Measurements from ENCODE around the gene DENND1A.
"Not testable (repeated sequence)": the region's sequence is repeated elsewhere in the genome, so short reads cannot be mapped to it uniquely, and the experiment has no call there.

Gene DENND1A

DNA sequence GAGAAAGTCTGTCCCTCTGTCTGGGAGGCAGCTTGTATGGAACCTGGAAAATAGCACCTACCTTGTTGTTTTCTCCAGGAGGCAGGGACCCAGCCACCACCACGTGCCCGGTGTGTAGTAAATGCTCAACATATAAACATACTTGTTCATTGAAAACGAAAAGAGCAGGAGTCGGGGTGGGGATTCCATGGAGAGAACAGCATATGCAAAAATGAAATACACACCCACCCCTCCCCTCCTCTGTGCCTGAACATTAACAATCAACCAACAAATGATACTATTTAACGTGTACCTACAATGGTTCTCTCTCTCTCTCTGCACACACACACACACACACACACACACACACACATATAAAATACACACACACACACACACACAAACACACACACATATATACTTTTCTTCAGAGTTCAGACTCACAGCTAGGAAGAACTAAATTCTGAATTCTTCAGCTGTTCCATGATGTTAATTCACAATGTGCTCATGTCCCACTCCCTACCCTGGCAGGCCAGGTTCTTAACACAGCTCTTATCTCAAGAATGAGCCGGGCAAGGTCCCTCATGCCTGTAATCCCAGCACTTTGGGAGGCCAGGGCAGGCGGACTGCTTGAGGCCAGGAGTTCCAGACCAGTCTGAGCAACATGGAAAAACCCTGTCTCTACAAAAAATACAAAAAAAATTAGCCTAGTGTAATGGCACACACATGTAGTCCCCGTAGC, 16.3 kb upstream of the DENND1A start:
- DNase-seq (ENCODE audit: low read depth, low spot score), result no peak

DNA sequence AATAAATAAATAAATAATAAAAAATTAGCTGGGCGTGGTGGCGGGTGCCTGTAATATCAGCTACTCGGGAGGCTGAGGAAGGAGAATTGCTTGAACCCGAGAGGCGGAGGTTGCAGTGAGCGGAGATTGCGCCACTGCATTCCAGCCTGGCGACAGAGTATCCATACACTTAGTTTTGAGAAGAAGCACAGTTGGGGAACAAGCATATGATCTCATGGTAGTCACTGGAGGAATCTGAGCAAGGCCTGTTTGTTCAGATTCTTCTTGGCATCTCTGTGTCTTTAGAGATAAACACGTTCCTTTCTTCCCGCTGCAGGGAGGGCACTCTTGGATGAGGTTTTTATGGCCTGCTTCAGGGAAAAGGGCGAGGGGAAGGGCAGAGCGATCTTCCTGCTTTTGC, 15.6 kb upstream of the DENND1A start:
- DNase-seq (ENCODE audit: low read depth, low spot score), result no peak

DNA sequence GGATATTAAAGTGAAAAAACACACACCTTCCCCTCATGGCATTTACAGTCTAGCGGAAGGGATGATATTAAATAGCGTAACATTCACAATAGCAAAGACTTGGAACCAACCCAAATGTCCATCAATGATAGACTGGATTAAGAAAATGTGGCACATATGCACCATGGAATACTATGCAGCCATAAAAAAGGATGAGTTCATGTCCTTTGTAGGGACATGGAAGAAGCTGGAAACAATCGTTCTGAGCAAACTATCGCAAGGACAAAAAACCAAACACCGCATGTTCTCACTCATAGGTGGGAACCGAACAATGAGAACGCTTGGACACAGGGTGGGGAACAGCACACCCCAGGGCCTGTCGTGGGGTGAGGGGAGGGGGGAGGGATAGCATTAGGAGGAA, 14.5 kb upstream of the DENND1A start:
- DNase-seq (ENCODE audit: low read depth, low spot score), result not testable (repeated sequence)

DNA sequence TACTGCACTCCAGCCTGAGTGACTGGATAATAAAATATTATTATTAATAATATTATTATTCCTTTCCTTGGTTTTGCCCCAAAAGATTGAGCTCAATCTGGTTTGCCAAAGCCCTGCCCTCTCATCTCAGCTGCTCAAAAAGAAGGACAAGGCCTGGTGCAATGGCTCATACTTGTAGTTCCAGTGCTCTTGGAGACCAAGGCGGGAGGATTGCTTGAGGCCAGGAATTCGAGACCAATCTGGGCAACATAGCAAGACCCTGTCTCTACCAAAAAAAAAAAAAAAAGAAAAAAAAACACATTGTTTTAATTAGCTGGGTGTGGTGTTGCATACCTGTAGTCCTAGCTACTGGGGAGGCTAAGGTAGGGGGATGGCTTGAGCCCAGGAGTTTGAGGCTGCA, 13.7 kb upstream of the DENND1A start:
- no peak for DNase-seq (ENCODE audit: low read depth, low spot score)

DNA sequence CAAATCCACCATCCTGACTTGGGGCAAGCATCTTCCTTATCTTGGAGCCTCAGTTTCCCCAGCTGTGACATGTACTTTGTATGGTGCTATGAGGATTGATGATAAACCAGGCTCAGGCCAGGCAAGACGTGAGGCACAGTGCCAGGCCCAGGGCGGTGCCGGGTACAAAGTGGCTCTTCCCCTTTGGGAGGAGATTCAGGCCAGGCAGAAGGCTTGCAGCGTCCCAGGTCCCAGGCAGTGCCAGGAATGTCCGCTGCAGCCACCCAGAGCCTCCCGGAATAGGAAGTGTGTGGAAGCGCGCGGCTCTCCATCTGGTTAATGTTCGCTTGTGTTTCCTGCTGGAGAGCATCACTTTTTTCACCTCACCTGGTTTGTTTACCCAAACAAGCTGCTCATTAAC, 12.6 kb upstream of the DENND1A start:
- DNase-seq (ENCODE audit: low read depth, low spot score), result no peak

DNA sequence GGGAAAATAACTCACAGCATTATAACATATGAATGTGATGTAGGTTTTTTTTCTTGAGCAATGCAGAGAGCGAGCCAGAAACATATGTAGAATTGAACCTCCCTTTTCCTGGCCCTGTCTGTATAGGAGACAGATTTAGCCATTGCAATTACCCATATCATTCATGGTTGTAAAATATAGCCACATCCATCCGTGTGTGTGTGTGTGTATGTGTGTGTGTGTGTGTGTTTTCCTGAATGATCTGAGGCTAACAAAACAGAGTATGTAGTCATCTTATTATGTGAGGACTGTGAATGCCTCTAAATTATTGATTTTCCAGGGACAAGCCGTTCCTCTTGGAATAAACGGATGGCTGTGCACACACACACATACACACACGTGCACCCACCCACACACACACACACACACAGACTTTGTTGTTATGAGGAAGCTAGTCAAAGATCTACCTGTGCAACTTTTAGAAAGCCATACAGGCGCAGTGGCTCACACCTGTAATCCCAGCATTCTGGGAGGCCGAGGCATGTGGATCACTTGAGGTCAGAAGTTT, 11.7 kb upstream of the DENND1A start:
- no peak for DNase-seq (ENCODE audit: low read depth, low spot score)

DNA sequence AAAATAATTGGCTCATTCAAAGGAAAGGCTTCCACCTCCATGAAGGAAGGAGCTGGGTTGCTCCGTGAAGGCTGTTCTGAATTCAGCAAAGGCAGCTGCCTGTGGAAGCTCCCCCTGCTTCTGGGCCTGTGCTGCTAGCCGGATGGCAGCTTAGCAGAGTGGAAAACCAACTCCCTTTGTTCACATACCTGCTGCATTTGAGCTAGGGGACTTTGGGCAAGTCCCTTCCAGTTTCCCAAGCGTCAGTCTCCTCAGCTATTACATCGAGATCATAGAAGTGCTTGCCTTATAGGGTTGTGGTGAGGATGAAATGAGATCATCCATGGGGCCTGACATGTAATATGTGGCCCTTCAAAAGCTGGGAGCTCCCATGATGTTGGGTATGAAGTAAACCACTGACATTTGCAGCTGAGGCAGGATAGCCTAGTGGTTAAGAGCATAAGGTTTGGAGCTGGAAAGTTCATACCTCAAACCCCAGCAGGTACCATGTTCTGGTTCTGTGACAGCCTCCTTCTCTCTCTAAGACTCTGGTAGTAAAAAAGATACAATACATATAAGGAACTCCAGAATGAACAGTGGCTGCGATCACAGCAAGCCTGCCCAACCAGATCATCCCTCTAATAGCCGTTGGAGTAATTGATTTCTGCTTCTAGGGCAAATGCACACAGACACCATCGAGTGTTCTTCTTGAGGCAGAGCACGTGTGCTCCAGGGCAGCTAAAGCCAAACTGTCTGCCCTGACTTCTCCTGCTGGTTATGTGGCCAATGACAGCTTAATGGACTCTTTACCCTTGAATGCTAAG, 11.0 kb upstream of the DENND1A start:
- no peak for DNase-seq (ENCODE audit: low read depth, low spot score)

DNA sequence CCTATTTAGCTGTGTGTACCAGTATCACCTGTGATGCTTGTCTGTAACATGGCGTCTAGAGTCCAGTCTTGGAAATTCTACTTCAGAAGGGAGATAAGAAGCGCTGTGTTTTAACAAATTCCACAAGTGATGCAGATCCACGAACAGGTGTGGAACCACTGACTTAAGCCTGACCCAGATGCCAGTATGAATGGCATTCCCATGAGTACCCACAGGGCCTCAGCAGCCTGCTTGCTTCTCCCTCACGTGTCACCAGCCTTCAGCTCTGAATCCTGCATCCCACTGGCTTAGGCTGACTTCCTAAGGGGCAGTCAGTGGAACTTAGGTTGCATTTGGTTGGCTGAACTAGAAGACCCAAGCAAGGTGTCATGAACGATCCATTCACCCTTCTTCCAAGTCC, 8.5 kb upstream of the DENND1A start:
- DNase-seq (ENCODE audit: low read depth, low spot score), result no peak

DNA sequence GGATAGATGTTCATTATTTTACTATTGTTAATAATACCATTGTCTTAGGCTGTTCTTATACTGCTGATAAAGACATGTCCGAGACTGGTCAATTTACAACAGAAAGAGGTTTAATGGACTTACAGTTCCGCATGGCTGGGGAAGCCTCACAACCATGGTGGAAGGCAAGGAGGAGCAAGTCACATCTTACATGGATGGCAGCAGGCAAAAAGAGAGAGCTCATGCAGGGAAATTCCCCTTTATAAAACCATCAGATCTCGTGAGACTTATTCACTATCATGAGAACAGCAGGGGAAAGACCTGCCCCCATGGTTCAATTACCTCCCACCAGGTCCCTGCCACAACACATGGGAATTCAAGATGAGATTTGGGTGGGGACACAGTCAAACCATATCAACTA, 6.6 kb upstream of the DENND1A start:
- not testable (repeated sequence) for DNase-seq (ENCODE audit: low read depth, low spot score)

DNA sequence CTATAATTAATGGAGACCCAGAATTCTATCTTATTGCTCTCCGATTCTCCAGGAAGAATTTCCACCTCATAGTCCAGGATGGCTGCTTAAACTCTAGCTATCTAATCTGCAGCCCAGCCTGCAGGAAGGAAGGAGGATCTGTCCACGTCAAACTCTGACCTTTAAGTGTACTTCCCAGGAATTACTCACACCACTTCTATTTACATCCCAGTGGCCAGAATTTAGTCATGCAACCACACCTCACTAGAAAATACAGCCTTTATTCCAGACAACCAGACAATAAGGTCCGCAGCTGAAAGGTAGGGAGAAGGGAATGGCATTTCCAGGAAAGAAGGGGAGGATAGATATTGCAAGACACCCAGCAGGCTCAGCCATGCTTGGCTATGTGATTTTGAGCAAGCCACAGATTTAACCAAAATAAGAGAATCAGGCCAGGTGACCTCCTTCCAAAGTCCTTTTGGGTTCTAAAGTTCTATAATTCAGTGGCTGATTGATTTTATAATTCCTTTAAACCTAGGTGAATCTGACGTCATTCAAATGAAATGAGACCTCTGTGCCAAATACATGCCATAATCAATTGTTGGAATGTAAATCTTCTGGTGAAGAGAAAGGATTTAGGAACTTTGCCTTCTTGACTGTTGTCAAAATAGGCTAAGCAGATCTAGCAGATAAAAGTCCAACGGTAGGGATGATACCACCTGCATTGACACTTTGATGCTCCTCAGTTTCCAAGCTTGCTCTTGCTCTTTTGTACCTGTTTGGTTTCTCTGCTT, 3.7 kb upstream of the DENND1A start:
- no peak for DNase-seq (ENCODE audit: low read depth, low spot score)

DNA sequence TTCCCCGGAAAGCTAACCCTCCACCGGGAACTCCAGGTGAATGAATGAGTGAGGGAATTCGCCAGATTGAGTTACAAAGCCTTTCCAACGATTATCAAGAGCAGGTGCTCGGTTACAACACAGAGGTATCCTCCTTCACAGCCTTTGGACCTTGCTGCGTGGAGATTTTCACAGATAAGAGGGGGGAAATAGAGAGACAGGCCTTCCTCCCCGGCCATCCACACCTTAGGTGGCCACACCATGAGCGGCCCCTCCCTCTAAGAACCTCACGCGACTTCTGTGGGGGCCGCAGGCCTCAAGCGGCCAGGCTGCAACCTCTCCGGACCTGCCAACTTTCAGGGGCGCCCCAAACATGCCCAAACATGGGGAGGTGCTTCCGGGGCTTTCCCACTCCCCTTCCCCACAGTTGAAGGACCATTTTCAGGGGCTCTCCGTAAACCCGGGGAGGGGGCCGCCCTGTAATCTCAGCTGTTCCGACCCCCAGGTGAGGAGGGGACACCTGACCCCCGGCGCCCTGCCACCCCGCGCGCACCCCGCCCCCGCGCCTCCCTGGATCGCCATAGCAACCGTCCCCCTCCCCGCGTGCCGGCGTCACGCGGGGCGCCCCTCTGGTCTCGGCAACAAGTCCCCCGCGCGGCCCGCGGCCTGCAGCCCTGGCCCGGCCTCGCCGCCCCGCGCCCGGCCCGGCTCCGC, 603 bp downstream of the DENND1A start:
- DNase-seq (ENCODE audit: low read depth, low spot score), result no peak

DNA sequence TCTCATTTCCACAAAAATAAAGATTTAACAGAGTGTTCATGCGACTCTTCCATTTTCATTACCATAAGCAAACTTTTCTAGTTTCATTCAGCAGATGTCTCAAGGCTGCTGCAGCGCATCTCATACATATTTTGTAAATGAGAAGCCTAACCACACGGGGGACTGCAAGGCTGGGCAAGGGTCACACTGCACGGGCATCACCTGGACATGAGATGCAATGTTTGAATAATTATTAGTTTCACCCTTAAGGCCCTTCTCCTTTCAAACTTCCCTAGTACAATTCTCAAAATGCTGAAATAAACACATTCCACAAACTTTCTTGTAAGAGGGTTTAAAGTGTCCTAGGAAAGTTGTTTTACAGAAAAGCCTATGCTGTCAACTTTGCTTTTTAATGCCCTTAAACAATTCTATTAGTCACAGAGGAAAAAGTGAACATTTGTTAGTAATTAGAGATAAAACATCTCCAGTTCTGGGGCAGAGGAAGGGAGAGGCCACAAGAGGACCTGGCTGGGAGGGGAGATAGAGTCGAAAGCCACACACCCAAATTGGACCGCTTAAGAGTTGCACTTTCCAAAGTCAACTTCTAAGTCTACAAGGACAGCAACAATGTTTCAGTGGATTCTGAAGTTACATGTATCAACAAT, 1.3 kb downstream of the DENND1A start:
- DNase-seq (ENCODE audit: low read depth, low spot score), result no peak

DNA sequence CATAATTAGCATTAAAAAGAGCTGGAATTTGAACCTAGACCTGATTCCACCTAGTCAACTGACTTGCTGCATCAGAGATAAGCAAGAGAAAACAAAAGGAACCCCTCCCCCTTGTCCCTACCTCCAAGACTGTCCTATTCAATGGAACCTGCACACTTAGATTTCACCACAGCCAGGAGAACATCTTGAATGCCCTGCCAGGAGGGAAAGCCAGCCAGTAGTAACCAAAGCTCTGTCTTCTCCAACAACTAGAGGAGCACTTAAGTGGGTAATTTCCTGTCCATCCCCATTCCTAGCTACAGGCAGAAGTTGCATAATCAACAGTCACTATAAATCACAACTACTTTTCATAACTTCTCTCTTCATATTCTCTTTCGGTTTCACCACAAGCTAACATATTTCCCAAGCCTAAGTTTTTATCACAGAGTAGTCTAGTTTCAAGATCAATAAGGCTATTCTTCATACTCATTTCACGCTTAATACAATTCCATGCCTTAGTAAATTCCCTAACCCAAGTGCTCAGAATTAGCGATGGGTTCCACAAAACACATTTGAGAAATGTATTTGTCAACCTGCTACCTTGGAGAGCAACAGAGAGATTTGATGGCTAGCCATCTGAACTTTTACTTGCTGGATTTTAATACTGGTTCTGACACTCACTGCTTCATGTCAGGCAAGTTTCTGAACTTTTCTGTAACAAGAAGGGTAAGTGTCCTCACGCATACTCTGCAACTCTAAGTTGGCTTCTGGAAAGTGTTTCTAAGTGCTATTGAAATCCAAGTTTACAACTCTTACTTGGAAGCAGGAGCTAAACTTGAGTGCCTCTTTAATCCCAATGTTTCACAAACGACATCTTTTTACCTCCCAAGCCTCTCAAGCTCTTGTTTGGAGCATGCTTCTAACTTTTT, 2.0 kb downstream of the DENND1A start:
- no peak for DNase-seq (ENCODE audit: low read depth, low spot score)

DNA sequence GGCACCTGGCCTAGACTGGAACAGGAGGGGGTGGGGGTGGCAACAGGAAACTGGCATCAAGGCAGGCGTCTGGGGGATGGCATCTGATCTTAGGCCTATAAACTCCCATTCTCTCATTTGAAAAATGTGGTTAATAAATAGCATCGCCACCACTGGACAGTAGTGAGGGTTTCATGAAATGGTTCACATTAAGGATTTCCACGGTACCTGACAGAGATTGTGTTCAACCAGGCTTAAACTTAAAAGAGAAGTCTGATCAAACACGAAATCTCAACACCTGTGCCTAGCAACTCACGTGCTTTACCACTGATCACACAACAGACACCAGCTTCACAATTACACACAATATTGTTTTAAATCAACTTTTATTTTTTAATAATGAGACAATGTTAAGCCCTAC, 3.0 kb downstream of the DENND1A start:
- DNase-seq (ENCODE audit: low read depth, low spot score), result no peak

DNA sequence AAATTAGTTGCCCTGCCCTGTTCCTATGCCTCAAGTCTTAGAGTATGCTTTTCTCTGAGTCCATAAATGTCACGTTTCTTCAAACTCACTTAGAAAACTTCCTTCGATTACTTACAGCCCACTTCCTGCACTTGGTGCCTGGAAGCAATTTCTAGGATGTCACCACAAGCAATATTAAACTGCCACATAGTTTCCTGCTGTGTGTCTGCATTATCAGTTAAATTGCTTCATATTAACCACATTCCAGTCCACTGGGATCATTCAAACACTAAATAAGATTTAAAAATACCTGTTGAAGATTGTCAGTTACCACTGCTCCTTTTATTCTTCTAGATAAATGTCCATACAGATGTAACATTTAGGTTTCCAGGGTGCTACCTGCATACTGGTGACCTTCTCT, 4.1 kb downstream of the DENND1A start:
- no peak for DNase-seq (ENCODE audit: low read depth, low spot score)

DNA sequence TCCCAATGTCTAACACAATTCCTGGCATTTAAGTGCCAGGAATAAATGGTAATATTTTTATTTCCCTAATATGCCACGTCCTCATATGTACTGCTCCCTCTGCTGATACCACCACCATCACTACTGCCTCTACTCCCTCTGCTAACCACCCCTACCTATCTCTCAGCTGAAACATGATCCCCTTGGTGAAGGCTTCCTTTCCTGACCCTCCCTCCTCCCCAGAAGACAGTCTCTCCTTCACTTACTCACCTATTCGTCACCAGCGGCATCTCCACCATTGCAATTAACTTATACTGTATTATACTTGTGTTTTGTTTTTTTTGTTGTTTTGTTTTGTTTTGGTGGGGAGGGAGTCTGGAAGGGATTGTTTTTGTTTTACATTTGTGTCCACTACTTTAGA, 4.8 kb downstream of the DENND1A start:
- DNase-seq (ENCODE audit: low read depth, low spot score), result no peak

DNA sequence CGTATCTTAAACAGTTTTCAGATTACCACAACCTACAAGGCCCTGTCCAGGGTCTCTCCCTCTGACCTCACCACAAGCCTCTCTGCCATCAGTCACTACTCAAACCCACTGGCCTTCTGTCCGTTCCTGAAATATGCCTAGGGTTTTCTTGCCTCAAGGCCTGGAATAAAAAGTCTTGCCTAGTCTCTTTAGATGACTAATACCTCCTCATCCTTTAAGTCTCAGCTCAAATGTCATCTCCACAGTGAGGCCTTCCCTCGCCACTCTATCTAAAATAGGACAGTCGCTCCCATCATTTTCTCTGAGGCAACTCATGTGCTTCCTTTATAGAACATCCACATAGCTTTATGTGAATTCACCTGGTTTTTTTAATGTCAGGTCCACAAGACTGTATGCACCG, 5.2 kb downstream of the DENND1A start:
- no peak for DNase-seq (ENCODE audit: low read depth, low spot score)

DNA sequence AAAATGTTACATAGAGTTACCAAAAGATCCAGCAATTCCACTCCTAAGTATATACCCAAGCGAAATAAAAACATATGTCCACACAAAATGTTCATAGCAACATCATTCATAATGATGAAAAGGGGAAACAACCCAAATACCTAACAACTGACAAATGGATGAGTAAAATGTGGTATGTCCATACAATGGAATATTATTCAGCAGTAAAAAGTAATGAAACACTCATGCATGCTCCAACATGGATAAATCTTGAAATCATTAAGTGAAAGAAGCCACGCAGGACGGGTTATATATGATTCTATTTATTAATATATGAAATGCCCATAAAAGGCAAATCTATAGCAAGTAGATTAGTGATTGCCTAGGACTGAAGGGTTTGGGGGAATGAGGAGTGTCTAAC, 6.0 kb downstream of the DENND1A start:
- DNase-seq (ENCODE audit: low read depth, low spot score), result no peak

DNA sequence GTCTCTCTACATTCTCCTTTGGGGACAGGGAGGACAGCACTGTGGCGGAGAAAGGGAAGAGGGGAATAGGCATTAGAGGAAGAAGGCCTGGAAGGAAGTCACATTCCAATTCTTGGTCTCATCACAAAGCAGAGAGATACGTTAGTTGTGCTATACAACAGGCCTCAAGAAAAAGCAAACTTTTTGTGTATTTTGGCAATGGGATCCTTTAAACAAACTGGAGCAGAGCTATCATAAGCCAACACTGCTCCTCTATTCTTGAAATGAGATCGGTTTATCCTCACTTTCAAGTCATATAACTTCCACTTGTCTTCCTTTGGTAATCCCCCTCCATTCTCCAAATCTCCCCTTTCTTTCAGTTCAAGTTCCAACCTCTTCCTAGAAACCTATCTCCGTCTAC, 6.5 kb downstream of the DENND1A start:
- no peak for DNase-seq (ENCODE audit: low read depth, low spot score)

DNA sequence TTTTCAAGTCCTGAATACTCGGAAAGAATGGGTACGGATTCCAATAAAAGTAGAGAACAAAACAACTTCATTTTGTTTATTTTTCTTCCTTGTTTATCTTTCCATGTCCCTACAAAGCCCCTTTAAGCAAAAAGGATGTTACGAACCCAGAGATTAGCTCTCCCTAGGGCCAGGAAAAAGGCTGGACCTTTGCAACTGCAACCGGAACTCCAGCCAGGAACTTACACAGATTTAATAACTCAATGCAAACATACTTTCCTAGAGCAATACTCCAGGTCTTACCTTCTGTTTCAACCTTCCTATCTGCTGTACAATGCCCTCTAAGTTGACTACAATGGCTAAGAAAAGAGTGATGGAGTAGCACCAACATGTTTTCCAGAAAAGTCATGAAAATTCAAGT, 7.0 kb downstream of the DENND1A start:
- DNase-seq (ENCODE audit: low read depth, low spot score), result no peak
